SK-N-SH (cell line): ENCODE measurements around the gene ZNF189. TPM values are rescaled to one million over a fixed set of nuclear protein-coding genes. Genes with fewer than 3 reads are reported as not detected.
A peak's percentile ranks its signal among the peaks of the same experiment; 100 is the strongest.

Experiments used
- CTCF ChIA-PET: fragments of 300-600, 350-600 bp; formaldehyde crosslinking; extraction: SDS; loops from one replicate; lab custom pipeline; 2021; lab: Yijun Ruan, JAX
- POLR2A ChIA-PET: fragments of 350-600 bp; sonication (Branson Sonifier 250); formaldehyde crosslinking; extraction: SDS; loops from one replicate; lab custom pipeline; 2020; ENCODE audit warnings: antibody characterized with exemption, inconsistent platforms; lab: Yijun Ruan, JAX
- DNase-seq: peaks from one replicate; pipeline ENCODE4 v3.0.0; 2012
- H2AFZ ChIP-seq: fragments of 200-600 bp; sonication (generic); 2 replicates; pipeline ENCODE4 v1.8.1; 2016; ENCODE audit warnings: antibody characterized with exemption, mild to moderate bottlenecking, low read depth
- H3F3A ChIP-seq: fragments of 200-600 bp; sonication (generic); replicated peaks from 2 replicates; pipeline ENCODE3; 2016; ENCODE audit warnings: antibody characterized with exemption, mild to moderate bottlenecking; ENCODE audit not compliant: insufficient read depth
- H3K27ac ChIP-seq, 2 experiments: fragments of 200-500 bp in 1 of 2; fragments of 200-600 bp in 1 of 2; sonication (Bioruptor generic) in 1 of 2; sonication (generic), shearing (Covaris generic) in 1 of 2; 2 replicates each; pipeline versions ENCODE4 v1.5.1 to v1.6.1; 2014 to 2016; ENCODE audit warnings: low read depth in 2 of 2, inconsistent platforms in 1 of 2, low read length in 1 of 2, mild to moderate bottlenecking in 1 of 2, mixed read lengths in 1 of 2
- H3K27me3 ChIP-seq: fragments of 200-600 bp; sonication (generic), shearing (Covaris generic); 2 replicates; pipeline ENCODE4 v1.6.1; 2016; ENCODE audit warnings: mixed run types; ENCODE audit not compliant: insufficient read depth
- H3K36me3 ChIP-seq, 2 experiments: fragments of 200-500 bp in 1 of 2; fragments of 200-600 bp in 1 of 2; sonication (Bioruptor generic) in 1 of 2; sonication (generic) in 1 of 2; replicated peaks in 1 of 2; 2 replicates each; pipeline versions ENCODE3 to v1.5.1; 2014 to 2016; ENCODE audit warnings: low read length in 1 of 2, mild to moderate bottlenecking in 1 of 2; ENCODE audit not compliant: insufficient read depth in 2 of 2, control insufficient read depth in 1 of 2
- H3K4me1 ChIP-seq, 2 experiments: fragments of 200-500 bp in 1 of 2; fragments of 200-600 bp in 1 of 2; sonication (Bioruptor generic) in 1 of 2; sonication (generic), shearing (Covaris generic) in 1 of 2; 2 replicates each; pipeline versions ENCODE4 v1.5.1 to v1.6.1; 2014 to 2016; ENCODE audit warnings: low read depth in 1 of 2, low read length in 1 of 2, mixed run types in 1 of 2; ENCODE audit not compliant: insufficient read depth in 2 of 2, control insufficient read depth in 1 of 2
- H3K4me2 ChIP-seq: fragments of 200-600 bp; sonication (generic), shearing (Covaris generic); 2 replicates; pipeline ENCODE4 v1.6.1; 2017; ENCODE audit warnings: mixed run types
- H3K4me3 ChIP-seq, 2 experiments: fragments of 200-500 bp in 1 of 2; fragments of 200-600 bp in 1 of 2; sonication (Bioruptor generic) in 1 of 2; sonication (generic), shearing (Covaris generic) in 1 of 2; 2 replicates each; pipeline versions ENCODE4 v1.5.1 to v1.8.1; 2014 to 2016; ENCODE audit warnings: low read depth in 2 of 2, inconsistent platforms in 1 of 2, low read length in 1 of 2, mild to moderate bottlenecking in 1 of 2, mixed read lengths in 1 of 2, moderate library complexity in 1 of 2
- H3K79me2 ChIP-seq: fragments of 200-600 bp; sonication (generic); 2 replicates; pipeline ENCODE4 v1.8.1; 2017; ENCODE audit warnings: mild to moderate bottlenecking; ENCODE audit not compliant: insufficient read depth
- H3K9ac ChIP-seq: fragments of 200-600 bp; sonication (generic); 2 replicates; pipeline ENCODE4 v1.6.1; 2017; ENCODE audit warnings: mixed run types
- H3K9me2 ChIP-seq: fragments of 200-600 bp; sonication (generic); 2 replicates; pipeline ENCODE4 v1.6.1; 2017; ENCODE audit warnings: mixed run types
- H3K9me3 ChIP-seq: fragments of 200-600 bp; sonication (generic); 2 replicates; pipeline ENCODE4 v1.6.1; 2017; ENCODE audit warnings: mixed run types, mild to moderate bottlenecking, moderate library complexity
- H4K20me1 ChIP-seq: fragments of 200-600 bp; sonication (generic); 2 replicates; pipeline ENCODE4 v1.6.1; 2017; ENCODE audit warnings: mild to moderate bottlenecking, mixed run types; ENCODE audit not compliant: insufficient read depth
- ELF1 ChIP-seq: IDR thresholded peaks from 2 replicates; pipeline ENCODE4 v1.4.0; 2012
- FOSL2 ChIP-seq: IDR thresholded peaks from 2 replicates; pipeline ENCODE4 v1.4.0; 2012; ENCODE audit warnings: low read depth, mild to moderate bottlenecking, moderate library complexity, borderline replicate concordance
- GATA2 ChIP-seq: sonication (generic); formaldehyde crosslinking; IDR thresholded peaks from 2 replicates; pipeline ENCODE4 v1.5.0; 2020; ENCODE audit warnings: mild to moderate bottlenecking, missing genetic modification reagents
- JUND ChIP-seq: IDR thresholded peaks from 2 replicates; pipeline ENCODE4 v1.4.0; 2012
- MEF2A ChIP-seq: IDR thresholded peaks from 2 replicates; pipeline ENCODE4 v1.4.0; 2012; ENCODE audit warnings: low read depth, borderline replicate concordance
- SMC3 ChIP-seq: IDR thresholded peaks from 2 replicates; pipeline ENCODE4 v1.6.1; 2012; ENCODE audit warnings: low read depth, low read length, improper control_type of control experiment
- ZBTB33 ChIP-seq: IDR thresholded peaks from 2 replicates; pipeline ENCODE4 v1.4.0; 2012; ENCODE audit warnings: low read depth, borderline replicate concordance
- WGBS: methylation state at CpG from one replicate; pipeline ENCODE4 v1.1.6; 2017; ENCODE audit warnings: low lambda C conversion rate; 5-methylcytosine and 5-hydroxymethylcytosine counted together
- polyA plus RNA-seq, 3 experiments: library from polyadenylated mRNA; depleted of rRNA; stranded (reverse); fragments of >200 nt; gene quantifications; 2 replicates each; pipeline ENCODE4 v1.2.3, GENCODE V29; 2012
- TF ChIP-seq, protein P1 (sequence below): fragments of 150-350 bp; IDR thresholded peaks from 2 replicates; pipeline ENCODE4 v1.6.1; 2016; ENCODE audit warnings: mild to moderate bottlenecking, low read depth, low read length

ZNF189 gene
- polyA plus RNA-seq, 1 of the 3 experiments (the other 2 are of a cell fraction), result 2.9 TPM

GRCh38 chr9:101398068-101398929 lies at the start of gene ZNF189, which contains the start of gene MRPL50 (continued):
- TF ChIP-seq ELF1 (peak; percentile 89), FOSL2 (no peak), ZBTB33 (peak; percentile 83; the same call in 1 of the 2 replicates), JUND (no peak)
- TF ChIP-seq, all 33 proteins: peak for 13

- H3K9me2 ChIP-seq, result no peaks in the 10 kb centered on the region
- no peaks in the 10 kb centered on the region for H3K4me1 ChIP-seq
- no peaks in the 10 kb centered on the region for H3K9me3 ChIP-seq
- H3K27me3 ChIP-seq, result peaks cover 14% of the 10 kb centered on the region; the same call in 1 of the 2 replicates
- no peak overlapping the region for H3K9ac ChIP-seq
- ChIA-PET CTCF (interaction anchor here (0.8 to 1.1 kb wide), 2 partner anchors 23 to 39 kb away, joined by 3 read pairs; no protein-coding TSS in a partner anchor), POLR2A (no interaction called here)
- no peaks in the 10 kb centered on the region for H4K20me1 ChIP-seq
- DNase-seq, result no peak
- whole genome bisulfite sequencing, result 35% methylated on average over 1 of the region's 1 CpG
- H3K4me3 ChIP-seq, result no peak overlapping the region
- H3K79me2 ChIP-seq, result no peaks in the 10 kb centered on the region
- no peak overlapping the region for H2AFZ ChIP-seq
- no peak overlapping the region for H3K27ac ChIP-seq
- H3K4me2 ChIP-seq, result no peak overlapping the region
- H3K36me3 ChIP-seq, result no peaks in the 10 kb centered on the region
- TF ChIP-seq, protein P1, sequence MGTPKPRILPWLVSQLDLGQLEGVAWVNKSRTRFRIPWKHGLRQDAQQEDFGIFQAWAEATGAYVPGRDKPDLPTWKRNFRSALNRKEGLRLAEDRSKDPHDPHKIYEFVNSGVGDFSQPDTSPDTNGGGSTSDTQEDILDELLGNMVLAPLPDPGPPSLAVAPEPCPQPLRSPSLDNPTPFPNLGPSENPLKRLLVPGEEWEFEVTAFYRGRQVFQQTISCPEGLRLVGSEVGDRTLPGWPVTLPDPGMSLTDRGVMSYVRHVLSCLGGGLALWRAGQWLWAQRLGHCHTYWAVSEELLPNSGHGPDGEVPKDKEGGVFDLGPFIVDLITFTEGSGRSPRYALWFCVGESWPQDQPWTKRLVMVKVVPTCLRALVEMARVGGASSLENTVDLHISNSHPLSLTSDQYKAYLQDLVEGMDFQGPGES, result no peak
- no peak for TF ChIP-seq MEF2A
- no peak for TF ChIP-seq ELF1
- H3F3A ChIP-seq, result no peaks in the 10 kb centered on the region
Observed at GRCh38 chr9:101350285-101350684, 48.4 kb upstream of the ZNF189 start.

DNA sequence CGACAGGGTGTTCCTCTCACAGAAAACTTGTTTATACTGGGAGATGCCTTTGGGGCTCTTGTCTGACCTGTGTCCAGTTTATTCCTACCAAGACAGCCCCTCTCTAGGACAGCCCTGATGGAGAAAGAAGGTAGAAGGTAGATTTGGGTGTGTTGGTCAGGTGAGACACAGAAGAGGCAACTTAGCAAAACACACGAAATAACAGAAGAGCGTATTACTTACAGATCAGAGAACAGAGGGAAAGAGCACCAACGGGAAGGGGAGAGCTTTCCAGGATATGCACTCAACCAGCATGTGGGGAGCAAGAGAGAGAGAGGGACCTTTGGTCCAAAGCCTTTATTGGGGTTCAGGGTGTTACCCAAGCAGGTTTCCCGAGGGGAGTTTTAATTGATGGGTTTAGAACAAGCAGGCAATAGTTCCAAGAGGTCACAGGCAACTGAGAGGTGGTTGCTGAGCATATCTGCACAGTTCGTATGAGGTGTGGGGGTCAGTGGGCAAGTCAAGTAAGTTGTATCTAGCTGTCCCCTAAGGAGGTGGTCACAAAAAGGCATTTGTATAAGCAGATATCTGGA lies 45.7 kb upstream of the ZNF189 start:
- Histone ChIP-seq H2AFZ (no peak overlapping the region), H4K20me1 (no peaks in the 10 kb centered on the region), H3K79me2 (no peaks in the 10 kb centered on the region), H3K27ac (no peak overlapping the region), H3K9ac (no peak overlapping the region), H3F3A (no peaks in the 10 kb centered on the region), H3K9me2 (no peaks in the 10 kb centered on the region), H3K9me3 (no peaks in the 10 kb centered on the region), H3K4me2 (no peak overlapping the region), H3K36me3 (no peaks in the 10 kb centered on the region), H3K4me3 (no peak overlapping the region), H3K27me3 (peaks cover 3% of the 10 kb centered on the region; the same call in 1 of the 2 replicates), H3K4me1 (no peaks in the 10 kb centered on the region)
- TF ChIP-seq SMC3 (no peak), GATA2 (CRISPR knock-in tag) (no peak)
- POLR2A ChIA-PET, result no interaction called here
- CTCF ChIA-PET, result interaction anchor here (1.4 kb wide), 1 partner anchor 35 kb away, joined by 3 read pairs; no protein-coding TSS in a partner anchor
- DNase-seq, result no peak
- 26% methylated on average over 6 of the region's 6 CpGs for WGBS
